ENCODE results near the gene EGLN3.

EGLN3 gene

GRCh38 chr14:33992274-33993007, 41.6 kb upstream of the EGLN3 start:
- DNase-seq (ENCODE audit: low read depth), result peak; percentile 81
- H3K4me3 ChIP-seq (ENCODE audit: low read length), result no peak overlapping the region
- TF ChIP-seq CTCF (IDR thresholded peaks at IDR 0.05; ENCODE audit: insufficient read depth, low read depth, low read length, missing control alignments), result no peak

GRCh38 chr14:33990790-33991189, 39.9 kb upstream of the EGLN3 start:
- no peak for TF ChIP-seq CTCF (IDR thresholded peaks at IDR 0.05; ENCODE audit: insufficient read depth, low read depth, low read length, missing control alignments)
- no peak overlapping the region for H3K4me3 ChIP-seq (ENCODE audit: low read length)
- DNase-seq (ENCODE audit: low read depth), result no peak

GRCh38 chr14:33987565-33988080, 36.7 kb upstream of the EGLN3 start:
- no peak for DNase-seq (ENCODE audit: low read depth)
- no peak overlapping the region for H3K4me3 ChIP-seq (ENCODE audit: low read length)
- TF ChIP-seq CTCF (IDR thresholded peaks at IDR 0.05; ENCODE audit: insufficient read depth, low read depth, low read length, missing control alignments), result no peak

GRCh38 chr14:33986804-33987203, 35.9 kb upstream of the EGLN3 start:
- no peak overlapping the region for H3K4me3 ChIP-seq (ENCODE audit: low read length)
- no peak for TF ChIP-seq CTCF (IDR thresholded peaks at IDR 0.05; ENCODE audit: insufficient read depth, low read depth, low read length, missing control alignments)
- DNase-seq (ENCODE audit: low read depth), result peak; percentile 86

- DNase-seq (ENCODE audit: low read depth), result no peak
- TF ChIP-seq CTCF (IDR thresholded peaks at IDR 0.05; ENCODE audit: insufficient read depth, low read depth, low read length, missing control alignments), result no peak
- no peak overlapping the region for H3K4me3 ChIP-seq (ENCODE audit: low read length)
Observed at GRCh38 chr14:33985242-33985641, 34.4 kb upstream of the EGLN3 start.

GRCh38 chr14:33979613-33980276, 28.9 kb upstream of the EGLN3 start:
- TF ChIP-seq CTCF (IDR thresholded peaks at IDR 0.05; ENCODE audit: insufficient read depth, low read depth, low read length, missing control alignments), result no peak
- no peak for DNase-seq (ENCODE audit: low read depth)
- H3K4me3 ChIP-seq (ENCODE audit: low read length), result no peak overlapping the region

Data from epithelial cell of esophagus (primary cell).